Gastrocnemius medialis (tissue), 4 donors: ENCODE data around the gene RABGAP1L.

Experiments used
- POLR2A ChIP-seq, 2 donors: fragments of 450-650 bp; IDR thresholded peaks; one replicate each; pipeline ENCODE4 v1.6.1; 2017; ENCODE audit warnings: antibody characterized with exemption in 2 of 2, mild to moderate bottlenecking in 2 of 2, moderate library complexity in 2 of 2
- TF ChIP-seq, protein P1 (sequence below), 5 experiments: fragments of 450-650 bp in 3 of 5; fragments of 200-600 bp in 2 of 5; sonication (generic) in 2 of 5; IDR thresholded peaks in 4 of 5; conservative IDR thresholded peaks in 1 of 5; 1 replicate in 4 of 5; 2 replicates in 1 of 5; pipeline ENCODE4 v1.5.1; 2016 to 2019; ENCODE audit warnings: antibody characterized with exemption in 5 of 5, mild to moderate bottlenecking in 3 of 5, moderate library complexity in 3 of 5

- TF ChIP-seq, protein P1, sequence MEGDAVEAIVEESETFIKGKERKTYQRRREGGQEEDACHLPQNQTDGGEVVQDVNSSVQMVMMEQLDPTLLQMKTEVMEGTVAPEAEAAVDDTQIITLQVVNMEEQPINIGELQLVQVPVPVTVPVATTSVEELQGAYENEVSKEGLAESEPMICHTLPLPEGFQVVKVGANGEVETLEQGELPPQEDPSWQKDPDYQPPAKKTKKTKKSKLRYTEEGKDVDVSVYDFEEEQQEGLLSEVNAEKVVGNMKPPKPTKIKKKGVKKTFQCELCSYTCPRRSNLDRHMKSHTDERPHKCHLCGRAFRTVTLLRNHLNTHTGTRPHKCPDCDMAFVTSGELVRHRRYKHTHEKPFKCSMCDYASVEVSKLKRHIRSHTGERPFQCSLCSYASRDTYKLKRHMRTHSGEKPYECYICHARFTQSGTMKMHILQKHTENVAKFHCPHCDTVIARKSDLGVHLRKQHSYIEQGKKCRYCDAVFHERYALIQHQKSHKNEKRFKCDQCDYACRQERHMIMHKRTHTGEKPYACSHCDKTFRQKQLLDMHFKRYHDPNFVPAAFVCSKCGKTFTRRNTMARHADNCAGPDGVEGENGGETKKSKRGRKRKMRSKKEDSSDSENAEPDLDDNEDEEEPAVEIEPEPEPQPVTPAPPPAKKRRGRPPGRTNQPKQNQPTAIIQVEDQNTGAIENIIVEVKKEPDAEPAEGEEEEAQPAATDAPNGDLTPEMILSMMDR (IDR thresholded peaks at IDR 0.05 in 4 of 5, conservative IDR thresholded peaks at IDR 0.05 in 1 of 5) = peak in 4 of 5 experiments; percentile 33 to 65 (median 56)
- TF ChIP-seq POLR2A (IDR thresholded peaks at IDR 0.05) = no peak
These were observed 610.7 kb downstream of the RABGAP1L start for GRCh38 chr1:174769961-174770549.
